Gastrocnemius medialis (tissue), 4 donors: ENCODE measurements around the gene NTNG2.

ENCODE experiments used
- POLR2A ChIP-seq, 2 donors: fragments of 450-650 bp; IDR thresholded peaks; one replicate each; pipeline ENCODE4 v1.6.1; 2017; ENCODE audit warnings: antibody characterized with exemption in 2 of 2, mild to moderate bottlenecking in 2 of 2, moderate library complexity in 2 of 2
- TF ChIP-seq, protein P1 (sequence below), 5 experiments: fragments of 450-650 bp in 3 of 5; fragments of 200-600 bp in 2 of 5; sonication (generic) in 2 of 5; IDR thresholded peaks in 4 of 5; conservative IDR thresholded peaks in 1 of 5; 1 replicate in 4 of 5; 2 replicates in 1 of 5; pipeline ENCODE4 v1.5.1; 2016 to 2019; ENCODE audit warnings: antibody characterized with exemption in 5 of 5, mild to moderate bottlenecking in 3 of 5, moderate library complexity in 3 of 5

DNA sequence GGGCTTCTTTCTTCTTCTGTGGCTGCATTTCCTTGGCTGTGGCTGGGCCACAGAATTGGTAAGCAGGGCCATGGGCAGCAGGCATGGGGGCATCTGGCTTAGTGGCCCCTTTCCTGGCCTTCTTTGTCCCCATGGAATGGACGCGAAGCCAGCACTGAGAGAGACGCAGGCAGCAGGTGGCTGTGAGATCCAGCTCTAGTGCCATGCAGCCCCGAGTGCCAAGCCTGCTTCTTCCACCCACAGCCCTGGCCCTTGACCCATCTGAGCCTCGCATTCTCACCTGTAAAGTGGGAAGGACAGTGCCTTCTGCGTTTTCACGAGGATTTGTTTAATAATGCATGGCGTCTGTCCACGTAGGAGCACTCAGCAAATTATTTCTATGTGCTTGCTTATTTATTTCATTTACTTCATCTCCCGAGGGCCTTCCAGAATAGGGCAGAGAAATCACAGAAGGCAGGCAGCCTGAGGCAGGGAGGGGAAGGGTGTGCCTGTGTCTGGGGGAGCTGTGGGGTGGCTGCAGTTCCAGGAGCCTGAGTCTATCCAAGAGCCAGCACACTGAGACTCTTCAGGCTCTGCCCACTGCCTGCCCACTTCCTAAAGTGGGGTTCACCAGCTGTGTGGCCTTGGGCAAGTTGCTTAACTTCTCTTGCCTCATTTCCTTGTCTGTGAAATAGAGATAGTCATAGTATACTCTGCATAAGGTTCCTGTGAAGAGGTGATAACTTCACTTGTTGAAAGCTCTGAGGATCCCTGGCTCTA, 55.2 kb downstream of the NTNG2 start:
- TF ChIP-seq, protein P1, sequence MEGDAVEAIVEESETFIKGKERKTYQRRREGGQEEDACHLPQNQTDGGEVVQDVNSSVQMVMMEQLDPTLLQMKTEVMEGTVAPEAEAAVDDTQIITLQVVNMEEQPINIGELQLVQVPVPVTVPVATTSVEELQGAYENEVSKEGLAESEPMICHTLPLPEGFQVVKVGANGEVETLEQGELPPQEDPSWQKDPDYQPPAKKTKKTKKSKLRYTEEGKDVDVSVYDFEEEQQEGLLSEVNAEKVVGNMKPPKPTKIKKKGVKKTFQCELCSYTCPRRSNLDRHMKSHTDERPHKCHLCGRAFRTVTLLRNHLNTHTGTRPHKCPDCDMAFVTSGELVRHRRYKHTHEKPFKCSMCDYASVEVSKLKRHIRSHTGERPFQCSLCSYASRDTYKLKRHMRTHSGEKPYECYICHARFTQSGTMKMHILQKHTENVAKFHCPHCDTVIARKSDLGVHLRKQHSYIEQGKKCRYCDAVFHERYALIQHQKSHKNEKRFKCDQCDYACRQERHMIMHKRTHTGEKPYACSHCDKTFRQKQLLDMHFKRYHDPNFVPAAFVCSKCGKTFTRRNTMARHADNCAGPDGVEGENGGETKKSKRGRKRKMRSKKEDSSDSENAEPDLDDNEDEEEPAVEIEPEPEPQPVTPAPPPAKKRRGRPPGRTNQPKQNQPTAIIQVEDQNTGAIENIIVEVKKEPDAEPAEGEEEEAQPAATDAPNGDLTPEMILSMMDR (IDR thresholded peaks at IDR 0.05 in 4 of 5, conservative IDR thresholded peaks at IDR 0.05 in 1 of 5) = no peak
- no peak for TF ChIP-seq POLR2A (IDR thresholded peaks at IDR 0.05)
